Trophoblast cell (in vitro differentiated cells and primary cell): ENCODE results near the gene MYT1.
A peak's percentile ranks its signal among the peaks of the same experiment; 100 is the strongest.
"Not testable (repeated sequence)": the region's sequence is repeated elsewhere in the genome, so short reads cannot be mapped to it uniquely, and the experiment has no call there.

Source experiments
- DNase-seq, 2 donors: peaks; one replicate each; pipeline ENCODE4 v3.0.0-alpha.2; 2016
- H2AFZ ChIP-seq: 2 replicates; pipeline ENCODE4 v1.6.1; 2013; ENCODE audit warnings: low read length, moderate library complexity, mild to moderate bottlenecking; ENCODE audit not compliant: insufficient read depth, poor library complexity
- H2AK5ac ChIP-seq: 2 replicates; pipeline ENCODE4 v1.6.1; 2013; ENCODE audit warnings: mild to moderate bottlenecking, low read length
- H2BK120ac ChIP-seq: 2 replicates; pipeline ENCODE4 v1.6.1; 2013; ENCODE audit warnings: low read length, mild to moderate bottlenecking, moderate library complexity; ENCODE audit not compliant: insufficient read depth, poor library complexity
- H2BK12ac ChIP-seq: 2 replicates; pipeline ENCODE4 v1.6.1; 2013; ENCODE audit warnings: mild to moderate bottlenecking, low read length, moderate library complexity
- H2BK5ac ChIP-seq: 2 replicates; pipeline ENCODE4 v1.6.1; 2013; ENCODE audit warnings: low read length, low read depth, moderate library complexity, mild to moderate bottlenecking; ENCODE audit not compliant: poor library complexity
- H3K14ac ChIP-seq: 2 replicates; pipeline ENCODE4 v1.6.1; 2013; ENCODE audit warnings: mild to moderate bottlenecking, low read length
- H3K18ac ChIP-seq: 2 replicates; pipeline ENCODE4 v1.6.1; 2013; ENCODE audit warnings: mild to moderate bottlenecking, low read length
- H3K23ac ChIP-seq: 2 replicates; pipeline ENCODE4 v1.6.1; 2013; ENCODE audit warnings: low read length
- H3K27ac ChIP-seq: 2 replicates; pipeline ENCODE4 v1.5.1; 2013; ENCODE audit warnings: low read depth, mild to moderate bottlenecking, inconsistent platforms, low read length, moderate library complexity
- H3K27me3 ChIP-seq: 2 replicates; pipeline ENCODE4 v1.6.1; 2013; ENCODE audit warnings: inconsistent platforms, mild to moderate bottlenecking, low read length, moderate library complexity; ENCODE audit not compliant: insufficient read depth
- H3K36me3 ChIP-seq, 2 experiments: 1 replicate in 1 of 2; 2 replicates in 1 of 2; pipeline ENCODE4 v1.6.1; 2013; ENCODE audit warnings: low read length in 2 of 2, mild to moderate bottlenecking in 2 of 2, moderate library complexity in 1 of 2; ENCODE audit not compliant: insufficient read depth in 2 of 2, control insufficient read depth in 1 of 2
- H3K4ac ChIP-seq: 2 replicates; pipeline ENCODE4 v1.6.1; 2013; ENCODE audit warnings: low read depth, mild to moderate bottlenecking, low read length, moderate library complexity
- H3K4me1 ChIP-seq, 2 experiments: 1 replicate in 1 of 2; 2 replicates in 1 of 2; pipeline ENCODE4 v1.6.1; 2013; ENCODE audit warnings: low read length in 2 of 2, mild to moderate bottlenecking in 2 of 2, moderate library complexity in 1 of 2; ENCODE audit not compliant: insufficient read depth in 2 of 2, control insufficient read depth in 1 of 2
- H3K4me2 ChIP-seq: 2 replicates; pipeline ENCODE4 v1.6.1; 2013; ENCODE audit warnings: inconsistent platforms, mild to moderate bottlenecking, low read length, moderate library complexity
- H3K4me3 ChIP-seq: 2 replicates; pipeline ENCODE4 v1.5.1; 2013; ENCODE audit warnings: mild to moderate bottlenecking, low read depth, low read length, inconsistent platforms
- H3K79me1 ChIP-seq: one replicate; pipeline ENCODE4 v1.6.1; 2013; ENCODE audit warnings: low read length
- H3K79me2 ChIP-seq: 2 replicates; pipeline ENCODE4 v1.6.1; 2013; ENCODE audit warnings: low read length, mild to moderate bottlenecking; ENCODE audit not compliant: control insufficient read depth, insufficient read depth, poor library complexity
- H3K9ac ChIP-seq: 2 replicates; pipeline ENCODE4 v1.6.1; 2013; ENCODE audit warnings: mild to moderate bottlenecking, low read length
- H3K9me3 ChIP-seq: 2 replicates; pipeline ENCODE4 v1.6.1; 2013; ENCODE audit warnings: low read depth, mild to moderate bottlenecking, control low read depth, inconsistent platforms, low read length; ENCODE audit not compliant: insufficient read depth
- H4K12ac ChIP-seq: 2 replicates; pipeline ENCODE4 v1.6.1; 2013; ENCODE audit warnings: low read depth, mild to moderate bottlenecking, low read length, moderate library complexity
- H4K8ac ChIP-seq: 2 replicates; pipeline ENCODE4 v1.6.1; 2013; ENCODE audit warnings: low read depth, mild to moderate bottlenecking, low read length, moderate library complexity
- H4K91ac ChIP-seq: one replicate; pipeline ENCODE4 v1.6.1; 2013; ENCODE audit warnings: low read depth, mild to moderate bottlenecking, low read length, moderate library complexity
- WGBS: extraction: QIAGEN DNeasy Blood & Tissue Kit; methylation state at CpG from one replicate; pipeline ENCODE4 v1.1.7; 2013; ENCODE audit warnings: missing lambda C conversion rate; ENCODE audit not compliant: insufficient read length, insufficient coverage; ENCODE audit errors: extremely low coverage; 5-methylcytosine and 5-hydroxymethylcytosine counted together

MYT1 gene

DNA sequence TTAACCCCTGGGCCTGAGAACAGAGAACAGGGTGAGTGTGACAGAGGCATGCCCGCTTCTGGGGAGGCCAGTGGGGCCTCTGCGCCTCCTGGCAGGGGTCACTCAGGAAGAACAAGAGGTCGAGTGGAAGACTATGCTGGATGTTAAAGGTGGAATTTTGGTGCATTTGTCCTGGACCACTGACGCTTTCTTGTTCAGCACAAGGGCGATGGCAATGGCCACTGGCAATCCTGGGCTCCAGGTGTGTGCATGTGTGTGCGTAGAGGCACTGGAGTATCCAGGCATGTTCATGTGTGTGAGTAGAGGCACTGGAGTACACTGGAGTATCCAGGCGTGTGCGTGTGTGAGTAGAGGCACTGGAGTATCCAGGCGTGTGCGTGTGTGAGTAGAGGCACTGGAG, 33.4 kb upstream of the MYT1 start:
- H3K27me3 ChIP-seq, result peaks cover 2% of the 10 kb centered on the region
- no peak overlapping the region for H4K91ac ChIP-seq
- DNase-seq, result no peak
- H3K4me3 ChIP-seq, result peak overlapping the region; percentile 54
- no peak overlapping the region for H3K27ac ChIP-seq
- H2AK5ac ChIP-seq, result no peak overlapping the region
- no peak overlapping the region for H3K18ac ChIP-seq
- H4K8ac ChIP-seq, result no peak overlapping the region
- H3K23ac ChIP-seq, result no peak overlapping the region
- no peak overlapping the region for H2BK12ac ChIP-seq
- no peaks in the 10 kb centered on the region for H3K4me1 ChIP-seq
- H2AFZ ChIP-seq, result no peak overlapping the region
- H3K14ac ChIP-seq, result no peak overlapping the region
- no peak overlapping the region for H2BK120ac ChIP-seq
- H4K12ac ChIP-seq, result no peak overlapping the region
- no peak overlapping the region for H3K9ac ChIP-seq
- H3K79me1 ChIP-seq, result no peaks in the 10 kb centered on the region
- no peaks in the 10 kb centered on the region for H3K36me3 ChIP-seq
- no peak overlapping the region for H3K4me2 ChIP-seq
- no CpG with 5 or more reads among the region's 10 CpGs for WGBS
- peaks cover 2% of the 10 kb centered on the region for H3K9me3 ChIP-seq
- H2BK5ac ChIP-seq, result no peak overlapping the region
- H3K4ac ChIP-seq, result no peak overlapping the region
- H3K79me2 ChIP-seq, result no peaks in the 10 kb centered on the region

- Histone ChIP-seq H3K27me3 (peaks cover 2% of the 10 kb centered on the region), H2BK5ac (no peak overlapping the region), H4K12ac (no peak overlapping the region), H3K4me2 (no peak overlapping the region), H4K91ac (no peak overlapping the region), H2BK12ac (no peak overlapping the region), H3K79me2 (no peaks in the 10 kb centered on the region), H3K4me1 (no peaks in the 10 kb centered on the region), H3K14ac (no peak overlapping the region), H3K36me3 (no peaks in the 10 kb centered on the region), H3K27ac (no peak overlapping the region), H3K9me3 (peaks cover 2% of the 10 kb centered on the region), H2AK5ac (no peak overlapping the region), H3K4ac (no peak overlapping the region), H3K23ac (no peak overlapping the region), H3K9ac (no peak overlapping the region), H3K79me1 (no peaks in the 10 kb centered on the region), H2AFZ (no peak overlapping the region), H3K18ac (no peak overlapping the region), H2BK120ac (no peak overlapping the region), H4K8ac (no peak overlapping the region), H3K4me3 (no peak overlapping the region)
- WGBS, result no CpG with 5 or more reads among the region's 4 CpGs
- DNase-seq, result no peak
Observed at GRCh38 chr20:64131406-64131805, 32.8 kb upstream of the MYT1 start.

- Histone ChIP-seq H3K27ac (no peak overlapping the region), H2BK12ac (no peak overlapping the region), H3K18ac (no peak overlapping the region), H3K4me2 (no peak overlapping the region), H2BK5ac (no peak overlapping the region), H3K4me1 (no peaks in the 10 kb centered on the region), H3K79me2 (no peaks in the 10 kb centered on the region), H3K14ac (no peak overlapping the region), H4K91ac (no peak overlapping the region), H3K36me3 (no peaks in the 10 kb centered on the region), H2AFZ (no peak overlapping the region), H4K12ac (no peak overlapping the region), H3K79me1 (no peaks in the 10 kb centered on the region), H4K8ac (no peak overlapping the region), H2BK120ac (no peak overlapping the region), H3K27me3 (peaks cover 2% of the 10 kb centered on the region), H3K9ac (no peak overlapping the region), H2AK5ac (no peak overlapping the region), H3K23ac (no peak overlapping the region), H3K4me3 (no peak overlapping the region), H3K4ac (no peak overlapping the region), H3K9me3 (peaks cover 2% of the 10 kb centered on the region)
- no CpG with 5 or more reads among the region's 8 CpGs for WGBS
- DNase-seq, result no peak
Observed at GRCh38 chr20:64133951-64134407, 30.3 kb upstream of the MYT1 start.

GRCh38 chr20:64134744-64135143, 29.5 kb upstream of the MYT1 start:
- H3K9ac ChIP-seq, H3K36me3 ChIP-seq, H3K79me1 ChIP-seq, H3K4me2 ChIP-seq, H3K27ac ChIP-seq, H3K4me1 ChIP-seq, H3K4me3 ChIP-seq, H3K14ac ChIP-seq, H3K18ac ChIP-seq, H3K9me3 ChIP-seq, DNase-seq, H2AFZ ChIP-seq, H2AK5ac ChIP-seq, H4K12ac ChIP-seq, H3K23ac ChIP-seq, H2BK120ac ChIP-seq, H2BK5ac ChIP-seq, H4K8ac ChIP-seq, H3K79me2 ChIP-seq, H2BK12ac ChIP-seq, H3K4ac ChIP-seq, H4K91ac ChIP-seq, H3K27me3 ChIP-seq: not testable (repeated sequence)
- no CpG with 5 or more reads among the region's 20 CpGs for WGBS
